HS-5 (cell line): Measurements from ENCODE around the gene MAP3K5.

ENCODE experiments used
- DNase-seq: peaks from one replicate; pipeline ENCODE4 v3.0.0-alpha.2; 2012; ENCODE audit warnings: low read depth

The MAP3K5 gene

DNA sequence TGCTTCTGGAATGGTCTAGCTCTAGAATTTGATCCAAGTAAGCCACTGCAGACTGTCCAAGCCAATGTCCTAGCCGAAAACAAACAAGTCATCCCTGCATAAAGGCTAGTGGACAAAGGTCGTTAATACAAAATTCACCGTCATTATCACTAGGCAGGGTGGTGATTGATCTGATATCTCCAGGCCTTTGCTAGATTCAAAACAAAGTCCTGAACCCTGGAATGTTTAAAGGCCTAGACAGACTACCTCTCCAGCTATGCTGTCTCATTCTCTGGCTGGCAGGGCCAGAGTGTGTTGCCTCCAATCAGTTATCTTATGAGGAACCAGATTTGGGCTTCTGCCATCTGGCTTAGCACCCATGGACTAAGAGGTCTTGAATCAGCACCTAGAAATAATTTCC, 280.4 kb downstream of the MAP3K5 start:
- DNase-seq = no peak

DNA sequence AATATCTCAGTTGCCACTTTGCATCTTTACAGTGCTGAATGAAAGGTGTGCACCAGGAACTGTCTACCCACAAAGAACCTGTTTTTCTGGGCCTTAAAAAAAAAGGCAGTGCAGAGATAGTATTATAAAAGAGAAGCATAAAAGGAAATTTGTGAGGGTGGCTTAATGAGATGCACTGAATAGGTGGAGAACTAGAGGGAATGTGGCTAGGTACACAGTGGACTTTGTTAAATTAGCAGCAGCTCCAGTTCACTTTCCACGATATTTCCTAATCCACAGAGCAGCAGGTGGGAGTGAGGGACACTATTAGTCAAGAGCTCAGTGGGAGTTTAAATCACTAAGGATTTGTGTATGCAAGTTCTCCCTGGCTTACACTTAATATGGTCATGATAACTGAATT, 280.9 kb downstream of the MAP3K5 start:
- DNase-seq = no peak

DNA sequence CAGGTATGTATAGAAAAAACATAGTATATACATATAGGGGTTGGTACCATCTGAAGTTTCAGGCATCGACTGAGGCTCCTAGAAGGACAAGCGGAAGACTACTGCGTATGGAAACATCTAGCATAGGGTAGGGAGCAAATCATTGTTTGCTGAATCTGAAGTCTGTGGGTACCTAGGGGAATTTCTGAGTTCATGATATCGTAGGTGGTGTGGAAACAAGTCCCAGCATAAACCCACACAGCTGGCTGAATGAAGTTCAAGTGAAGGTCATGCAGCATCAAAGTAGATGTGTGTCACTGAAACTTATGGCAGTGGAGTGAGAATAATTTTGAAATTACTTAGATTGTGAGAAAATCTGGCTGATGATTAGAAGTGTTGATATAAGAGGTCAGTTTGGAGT, 281.5 kb downstream of the MAP3K5 start:
- DNase-seq = no peak

DNA sequence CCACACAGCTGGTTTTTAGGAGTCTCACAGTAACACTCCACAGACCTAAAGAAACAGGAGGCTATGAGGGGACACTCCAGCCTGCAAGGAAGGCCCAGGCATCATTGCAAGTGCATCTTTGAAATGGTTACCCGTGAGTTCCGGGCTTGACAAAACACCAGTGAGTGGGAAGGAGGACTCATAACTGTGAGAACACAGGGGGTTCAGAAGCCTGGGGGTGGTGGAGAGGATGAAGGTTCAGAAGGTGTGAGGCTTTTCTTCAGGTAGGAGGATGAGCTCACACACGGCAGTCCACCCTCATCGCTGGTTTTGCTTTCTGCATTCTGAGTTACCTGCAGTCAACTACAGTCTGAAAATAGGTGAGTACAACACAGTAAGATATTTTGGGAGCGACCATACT, 282.0 kb downstream of the MAP3K5 start:
- no peak for DNase-seq

DNA sequence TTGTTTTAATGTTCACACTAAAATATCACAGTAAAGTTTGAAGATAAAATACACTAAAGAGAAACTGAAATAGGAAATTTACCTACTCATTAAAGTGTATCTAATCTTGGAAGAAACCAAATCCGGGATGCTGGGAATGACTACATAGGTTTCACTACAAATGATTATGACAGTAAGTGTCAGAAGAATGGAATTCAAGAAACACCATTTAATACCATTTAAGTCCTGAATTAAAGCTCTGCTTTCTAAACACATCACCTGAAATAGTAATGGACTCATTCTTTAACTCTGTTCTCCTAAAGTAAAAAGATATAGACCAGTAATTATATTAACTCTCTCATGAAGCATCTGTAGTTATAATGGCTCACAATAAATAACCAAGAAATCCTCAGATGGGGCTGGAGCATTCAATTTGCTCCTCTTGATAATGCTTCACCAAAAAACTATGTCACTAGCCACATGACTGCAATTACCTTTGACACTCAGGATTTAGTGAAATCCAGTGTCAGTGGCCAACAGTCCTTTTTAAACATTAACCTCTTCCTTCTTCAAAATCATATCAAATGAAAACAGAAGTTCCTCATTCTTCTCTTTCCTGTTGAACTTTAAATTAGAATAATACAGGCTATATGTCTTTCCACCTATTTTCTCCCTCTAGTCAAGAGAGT, 283.4 kb downstream of the MAP3K5 start:
- no peak for DNase-seq
